HepG2 (cell line): Measurements from ENCODE around the gene ADGRD1. TPM values are rescaled to one million over a fixed set of nuclear protein-coding genes. Genes with fewer than 3 reads are reported as not detected.

ENCODE experiments used
- HNF4G ChIP-seq, 2 experiments: sonication (generic) in 1 of 2; formaldehyde crosslinking in 1 of 2; IDR thresholded peaks; 2 replicates each; pipeline versions ENCODE4 v1.4.0 to v1.6.1; 2011 to 2020; ENCODE audit warnings: borderline replicate concordance in 2 of 2, low read depth in 2 of 2, mild to moderate bottlenecking in 2 of 2, low read length in 1 of 2, missing genetic modification reagents in 1 of 2, moderate library complexity in 1 of 2
- SIN3A ChIP-seq: IDR thresholded peaks from 2 replicates; pipeline ENCODE4 v1.6.1; 2011; ENCODE audit warnings: low read depth, mild to moderate bottlenecking, control low read depth, low read length, borderline replicate concordance
- polyA plus RNA-seq, 8 experiments: library from polyadenylated mRNA; depleted of rRNA in 3 of 8; stranded (reverse) in 7 of 8; unstranded in 1 of 8; fragments of >200 nt; fragmentation: Illumina TruSeq in 4 of 8; extraction: Trizol in 4 of 8; gene quantifications; 2 replicates each; pipeline versions ENCODE4 v1.2.1 to v1.2.3, GENCODE V29; 2011 to 2016; ENCODE audit warnings: low read depth in 4 of 8, missing spikeins in 1 of 8, mixed read lengths in 1 of 8; ENCODE audit not compliant: insufficient read depth in 1 of 8
- total RNA-seq, 5 experiments: library from RNA; depleted of rRNA; stranded (reverse); fragments of >200 nt; fragmentation: Illumina TruSeq; extraction: Trizol; gene quantifications; 2 replicates each; pipeline ENCODE4 v1.2.3, GENCODE V29; 2016; ENCODE audit warnings: low read depth in 1 of 5
- TF ChIP-seq, protein P1 (sequence below): IDR thresholded peaks from 2 replicates; pipeline ENCODE4 v1.6.1; 2016; ENCODE audit warnings: low read depth
- TF ChIP-seq, protein P2 (sequence below): sonication (generic); formaldehyde crosslinking; IDR thresholded peaks from 2 replicates; pipeline ENCODE4 v1.5.1; 2020; ENCODE audit warnings: mild to moderate bottlenecking, missing genetic modification reagents, moderate library complexity

Gene ADGRD1
- total and polyA plus RNA-seq, 2 of the 13 experiments (the other 11 are each of a cell fraction or from before 2014, with no cell fraction given) = 0.46 to 12.4 TPM

DNA sequence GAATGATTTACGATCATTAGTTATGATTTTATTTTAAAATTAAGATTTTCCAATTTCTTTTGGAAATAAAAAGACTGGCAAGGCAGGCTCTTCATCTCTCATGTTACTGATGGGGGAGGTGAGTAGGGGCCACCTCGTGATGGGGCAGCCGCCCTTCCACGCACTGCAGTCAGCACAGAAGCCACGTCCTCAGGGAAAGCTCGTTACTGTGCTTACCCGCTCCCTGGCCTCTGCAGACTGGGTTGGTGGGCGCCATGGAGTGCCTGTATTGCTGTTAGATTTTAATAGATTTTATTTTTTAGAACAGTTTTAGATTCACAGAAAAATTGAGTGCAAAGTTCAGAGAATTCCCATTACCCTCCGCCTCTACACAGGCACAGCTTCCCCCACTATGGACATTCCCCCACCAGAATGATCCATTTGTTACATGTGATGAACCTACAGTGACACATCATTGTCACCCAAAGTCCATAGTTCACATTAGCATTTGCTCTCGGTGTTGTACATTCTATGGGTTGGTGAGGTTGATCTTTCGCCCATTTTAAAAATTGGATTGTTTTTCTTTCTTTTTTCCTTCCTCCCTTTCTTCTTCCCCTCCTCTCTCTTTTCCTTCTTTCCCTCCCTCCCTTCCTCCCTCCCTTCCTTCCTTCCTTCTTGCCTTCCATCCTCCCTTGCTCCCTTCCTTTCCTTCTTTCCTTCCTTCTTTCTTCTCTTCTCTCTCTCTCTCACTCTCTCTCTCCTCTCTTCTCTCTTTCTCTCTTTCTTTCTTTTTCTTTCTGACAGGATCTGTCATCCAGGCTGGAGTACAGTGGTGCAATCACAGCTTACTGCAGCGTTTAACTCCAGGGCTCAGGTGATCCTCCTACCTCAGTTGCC lies 30.7 kb downstream of the ADGRD1 start (continued):
- TF ChIP-seq, protein P1, sequence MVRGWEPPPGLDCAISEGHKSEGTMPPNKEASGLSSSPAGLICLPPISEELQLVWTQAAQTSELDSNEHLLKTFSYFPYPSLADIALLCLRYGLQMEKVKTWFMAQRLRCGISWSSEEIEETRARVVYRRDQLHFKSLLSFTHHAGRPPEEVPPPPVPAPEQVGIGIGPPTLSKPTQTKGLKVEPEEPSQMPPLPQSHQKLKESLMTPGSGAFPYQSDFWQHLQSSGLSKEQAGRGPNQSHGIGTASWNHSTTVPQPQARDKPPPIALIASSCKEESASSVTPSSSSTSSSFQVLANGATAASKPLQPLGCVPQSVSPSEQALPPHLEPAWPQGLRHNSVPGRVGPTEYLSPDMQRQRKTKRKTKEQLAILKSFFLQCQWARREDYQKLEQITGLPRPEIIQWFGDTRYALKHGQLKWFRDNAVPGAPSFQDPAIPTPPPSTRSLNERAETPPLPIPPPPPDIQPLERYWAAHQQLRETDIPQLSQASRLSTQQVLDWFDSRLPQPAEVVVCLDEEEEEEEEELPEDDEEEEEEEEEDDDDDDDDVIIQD (CRISPR knock-in tag) = peak; percentile 50; the same call in 1 of the 2 replicates
- TF ChIP-seq, protein P2, sequence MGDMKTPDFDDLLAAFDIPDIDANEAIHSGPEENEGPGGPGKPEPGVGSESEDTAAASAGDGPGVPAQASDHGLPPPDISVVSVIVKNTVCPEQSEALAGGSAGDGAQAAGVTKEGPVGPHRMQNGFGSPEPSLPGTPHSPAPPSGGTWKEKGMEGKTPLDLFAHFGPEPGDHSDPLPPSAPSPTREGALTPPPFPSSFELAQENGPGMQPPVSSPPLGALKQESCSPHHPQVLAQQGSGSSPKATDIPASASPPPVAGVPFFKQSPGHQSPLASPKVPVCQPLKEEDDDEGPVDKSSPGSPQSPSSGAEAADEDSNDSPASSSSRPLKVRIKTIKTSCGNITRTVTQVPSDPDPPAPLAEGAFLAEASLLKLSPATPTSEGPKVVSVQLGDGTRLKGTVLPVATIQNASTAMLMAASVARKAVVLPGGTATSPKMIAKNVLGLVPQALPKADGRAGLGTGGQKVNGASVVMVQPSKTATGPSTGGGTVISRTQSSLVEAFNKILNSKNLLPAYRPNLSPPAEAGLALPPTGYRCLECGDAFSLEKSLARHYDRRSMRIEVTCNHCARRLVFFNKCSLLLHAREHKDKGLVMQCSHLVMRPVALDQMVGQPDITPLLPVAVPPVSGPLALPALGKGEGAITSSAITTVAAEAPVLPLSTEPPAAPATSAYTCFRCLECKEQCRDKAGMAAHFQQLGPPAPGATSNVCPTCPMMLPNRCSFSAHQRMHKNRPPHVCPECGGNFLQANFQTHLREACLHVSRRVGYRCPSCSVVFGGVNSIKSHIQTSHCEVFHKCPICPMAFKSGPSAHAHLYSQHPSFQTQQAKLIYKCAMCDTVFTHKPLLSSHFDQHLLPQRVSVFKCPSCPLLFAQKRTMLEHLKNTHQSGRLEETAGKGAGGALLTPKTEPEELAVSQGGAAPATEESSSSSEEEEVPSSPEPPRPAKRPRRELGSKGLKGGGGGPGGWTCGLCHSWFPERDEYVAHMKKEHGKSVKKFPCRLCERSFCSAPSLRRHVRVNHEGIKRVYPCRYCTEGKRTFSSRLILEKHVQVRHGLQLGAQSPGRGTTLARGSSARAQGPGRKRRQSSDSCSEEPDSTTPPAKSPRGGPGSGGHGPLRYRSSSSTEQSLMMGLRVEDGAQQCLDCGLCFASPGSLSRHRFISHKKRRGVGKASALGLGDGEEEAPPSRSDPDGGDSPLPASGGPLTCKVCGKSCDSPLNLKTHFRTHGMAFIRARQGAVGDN = peak; percentile 44
- TF ChIP-seq SIN3A (no peak), HNF4G (IDR thresholded peaks at IDR 0.05; ENCODE audit: borderline replicate concordance, low read depth, low read length) (peak; percentile 68; the same call in 1 of the 2 replicates), HNF4G (CRISPR knock-in tag; IDR thresholded peaks at IDR 0.05; ENCODE audit: borderline replicate concordance, low read depth) (peak; percentile 48; the same call in 1 of the 2 replicates)
